ENCODE measurements around the gene MAPK10. TPM values are rescaled to one million over a fixed set of nuclear protein-coding genes. Genes with fewer than 3 reads are reported as not detected.

Gene MAPK10
- total RNA-seq, 4 donors from 2014 or later = 2.0 to 16.8 (median 4.1) TPM

DNA sequence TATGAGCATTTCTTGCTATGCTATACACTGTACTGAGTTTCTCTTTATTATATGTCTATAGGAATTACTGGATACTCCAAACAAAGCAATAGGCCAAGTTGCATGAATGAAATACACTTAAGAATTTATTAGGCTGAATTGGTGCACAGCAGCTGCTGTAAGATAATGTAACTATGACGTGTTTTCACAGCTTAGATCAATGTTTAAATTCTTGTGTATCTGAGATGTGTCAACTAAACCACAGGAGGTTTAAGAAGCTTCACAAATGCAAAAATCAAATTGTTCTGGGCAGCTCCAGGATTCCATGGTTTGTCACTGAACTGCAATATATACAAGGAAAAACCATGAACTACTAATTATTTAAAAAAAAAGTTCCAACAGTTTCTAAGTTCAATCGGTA is 156.7 kb downstream of the MAPK10 start:
- H3K27ac ChIP-seq = no peak overlapping the region
- no peaks in the 10 kb centered on the region for H3K4me1 ChIP-seq
- no peaks in the 10 kb centered on the region for H3K27me3 ChIP-seq
- H3K36me3 ChIP-seq = no peaks in the 10 kb centered on the region
- TF ChIP-seq POLR2AphosphoS5 (IDR thresholded peaks at IDR 0.05) (no peak), EP300 (IDR thresholded peaks at IDR 0.05) (no peak), POLR2A (IDR thresholded peaks at IDR 0.05) (no peak)
- TF ChIP-seq, protein P1, sequence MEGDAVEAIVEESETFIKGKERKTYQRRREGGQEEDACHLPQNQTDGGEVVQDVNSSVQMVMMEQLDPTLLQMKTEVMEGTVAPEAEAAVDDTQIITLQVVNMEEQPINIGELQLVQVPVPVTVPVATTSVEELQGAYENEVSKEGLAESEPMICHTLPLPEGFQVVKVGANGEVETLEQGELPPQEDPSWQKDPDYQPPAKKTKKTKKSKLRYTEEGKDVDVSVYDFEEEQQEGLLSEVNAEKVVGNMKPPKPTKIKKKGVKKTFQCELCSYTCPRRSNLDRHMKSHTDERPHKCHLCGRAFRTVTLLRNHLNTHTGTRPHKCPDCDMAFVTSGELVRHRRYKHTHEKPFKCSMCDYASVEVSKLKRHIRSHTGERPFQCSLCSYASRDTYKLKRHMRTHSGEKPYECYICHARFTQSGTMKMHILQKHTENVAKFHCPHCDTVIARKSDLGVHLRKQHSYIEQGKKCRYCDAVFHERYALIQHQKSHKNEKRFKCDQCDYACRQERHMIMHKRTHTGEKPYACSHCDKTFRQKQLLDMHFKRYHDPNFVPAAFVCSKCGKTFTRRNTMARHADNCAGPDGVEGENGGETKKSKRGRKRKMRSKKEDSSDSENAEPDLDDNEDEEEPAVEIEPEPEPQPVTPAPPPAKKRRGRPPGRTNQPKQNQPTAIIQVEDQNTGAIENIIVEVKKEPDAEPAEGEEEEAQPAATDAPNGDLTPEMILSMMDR (IDR thresholded peaks at IDR 0.05) = no peak
- no peak overlapping the region for H3K4me3 ChIP-seq
- no peak for DNase-seq (ENCODE audit: low spot score in 2 of 2)
- no peaks in the 10 kb centered on the region for H3K9me3 ChIP-seq
- 65% methylated on average over 2 of the region's 2 CpGs for WGBS

GRCh38 chr4:86185659-86186058 is 174.2 kb downstream of the MAPK10 start:
- Histone ChIP-seq H3K9me3 (no peaks in the 10 kb centered on the region), H3K36me3 (no peaks in the 10 kb centered on the region), H3K4me3 (no peak overlapping the region), H3K27me3 (no peaks in the 10 kb centered on the region), H3K27ac (no peak overlapping the region), H3K4me1 (no peaks in the 10 kb centered on the region)
- DNase-seq (ENCODE audit: low spot score in 2 of 2) = no peak
- 100% methylated on average over 1 of the region's 1 CpG for WGBS
- TF ChIP-seq, protein P1 (IDR thresholded peaks at IDR 0.05) = no peak
- no peak for TF ChIP-seq POLR2A (IDR thresholded peaks at IDR 0.05)
- no peak for TF ChIP-seq POLR2AphosphoS5 (IDR thresholded peaks at IDR 0.05)
- TF ChIP-seq EP300 (IDR thresholded peaks at IDR 0.05) = no peak

DNA sequence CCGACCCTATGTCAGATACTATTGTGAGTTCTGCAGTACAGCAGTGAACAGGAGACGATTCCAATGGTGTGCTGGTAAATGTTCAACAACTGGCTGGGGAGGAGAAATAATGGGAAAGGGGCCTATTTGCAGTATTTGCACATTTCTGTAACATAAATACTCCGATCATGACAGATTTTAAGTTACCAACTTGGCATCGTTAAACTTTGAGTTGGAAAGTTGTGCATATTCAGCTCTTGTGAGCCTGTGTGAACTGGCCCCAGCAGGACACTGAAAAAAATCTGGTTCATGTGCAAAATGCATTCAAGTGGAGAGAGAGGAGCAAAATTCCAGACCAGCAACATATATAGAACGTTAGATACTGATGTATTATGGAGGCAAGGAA is 175.0 kb downstream of the MAPK10 start:
- TF ChIP-seq, protein P1 (IDR thresholded peaks at IDR 0.05) = no peak
- TF ChIP-seq POLR2AphosphoS5 (IDR thresholded peaks at IDR 0.05) = no peak
- no peak for TF ChIP-seq EP300 (IDR thresholded peaks at IDR 0.05)
- TF ChIP-seq POLR2A (IDR thresholded peaks at IDR 0.05) = no peak
- 63% methylated on average over 5 of the region's 5 CpGs for WGBS
- no peak for DNase-seq (ENCODE audit: low spot score in 2 of 2)
- no peaks in the 10 kb centered on the region for H3K27me3 ChIP-seq
- no peaks in the 10 kb centered on the region for H3K9me3 ChIP-seq
- no peak overlapping the region for H3K4me3 ChIP-seq
- no peaks in the 10 kb centered on the region for H3K4me1 ChIP-seq
- no peaks in the 10 kb centered on the region for H3K36me3 ChIP-seq
- no peak overlapping the region for H3K27ac ChIP-seq

- H3K27me3 ChIP-seq = no peaks in the 10 kb centered on the region
- no peaks in the 10 kb centered on the region for H3K4me1 ChIP-seq
- 85% methylated on average over 4 of the region's 4 CpGs for WGBS
- no peaks in the 10 kb centered on the region for H3K36me3 ChIP-seq
- no peak for TF ChIP-seq POLR2A (IDR thresholded peaks at IDR 0.05)
- TF ChIP-seq POLR2AphosphoS5 (IDR thresholded peaks at IDR 0.05) = no peak
- TF ChIP-seq, protein P1 (IDR thresholded peaks at IDR 0.05) = no peak
- TF ChIP-seq EP300 (IDR thresholded peaks at IDR 0.05) = no peak
- no peak for DNase-seq (ENCODE audit: low spot score in 2 of 2)
- H3K4me3 ChIP-seq = no peak overlapping the region
- H3K9me3 ChIP-seq = no peaks in the 10 kb centered on the region
- H3K27ac ChIP-seq = no peak overlapping the region
Measured at GRCh38 chr4:86184216-86184900, 175.5 kb downstream of the MAPK10 start.

- Histone ChIP-seq H3K27me3 (no peaks in the 10 kb centered on the region), H3K27ac (no peak overlapping the region), H3K36me3 (no peaks in the 10 kb centered on the region), H3K4me3 (no peak overlapping the region), H3K4me1 (no peaks in the 10 kb centered on the region), H3K9me3 (no peaks in the 10 kb centered on the region)
- WGBS = 95% methylated on average over 1 of the region's 1 CpG
- DNase-seq (ENCODE audit: low spot score in 2 of 2) = no peak
- TF ChIP-seq, protein P1 (IDR thresholded peaks at IDR 0.05) = no peak
- TF ChIP-seq EP300 (IDR thresholded peaks at IDR 0.05) (no peak), POLR2A (IDR thresholded peaks at IDR 0.05) (no peak), POLR2AphosphoS5 (IDR thresholded peaks at IDR 0.05) (no peak)
Measured at GRCh38 chr4:86181585-86181984, 178.3 kb downstream of the MAPK10 start.
